ENCODE data around the gene ASH1L.
"Not testable (repeated sequence)": the region's sequence is repeated elsewhere in the genome, so short reads cannot be mapped to it uniquely, and the experiment has no call there.

Gene ASH1L

DNA sequence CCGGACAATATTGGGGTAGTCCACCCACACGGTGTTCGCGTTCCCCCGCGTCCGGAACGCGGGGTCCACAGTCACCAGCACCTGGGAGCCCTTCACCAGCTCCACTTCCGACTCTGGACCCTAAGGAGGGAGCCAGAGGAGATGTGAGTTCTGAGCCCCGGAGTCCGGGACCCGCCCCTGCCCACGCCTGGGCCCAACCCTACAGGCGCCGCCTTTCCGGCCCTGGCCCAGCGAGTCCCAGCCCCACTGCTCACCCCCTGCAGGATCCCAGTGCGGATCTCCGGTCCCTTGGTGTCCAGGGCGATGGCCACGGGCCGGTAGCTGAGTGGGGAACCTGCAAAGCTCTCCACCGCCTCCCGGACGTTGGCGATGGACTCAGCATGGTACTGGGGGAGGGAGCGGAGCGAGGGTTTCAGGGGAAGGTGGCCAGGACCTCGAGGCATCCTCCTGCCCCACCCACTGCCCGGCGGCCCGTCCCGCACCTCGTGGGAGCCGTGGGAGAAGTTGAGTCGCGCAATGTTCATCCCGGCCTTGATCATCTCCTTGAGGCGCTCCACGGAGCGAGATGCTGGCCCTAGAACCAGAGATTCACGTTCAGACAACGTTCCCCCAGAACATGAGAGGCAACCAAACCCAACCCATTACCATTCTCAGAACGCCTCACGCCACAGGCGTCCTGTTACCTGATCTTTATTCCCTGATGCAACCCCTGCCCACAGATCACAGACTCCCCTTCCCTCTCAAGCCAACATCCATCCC, 267.2 kb downstream of the ASH1L start:
- TF ChIP-seq FOXA1 (IDR thresholded peaks at IDR 0.05) (no peak), FOXM1 (IDR thresholded peaks at IDR 0.05; ENCODE audit: borderline replicate concordance) (no peak), LEF1 (IDR thresholded peaks at IDR 0.05; ENCODE audit: borderline replicate concordance) (no peak), ELF4 (IDR thresholded peaks at IDR 0.05) (no peak), PKNOX1 (IDR thresholded peaks at IDR 0.05) (no peak), CTBP1 (IDR thresholded peaks at IDR 0.05; ENCODE audit: borderline replicate concordance) (no peak), SUZ12 (IDR thresholded peaks at IDR 0.05) (no peak), BHLHE40 (IDR thresholded peaks at IDR 0.05; ENCODE audit: borderline replicate concordance) (no peak), L3MBTL2 (conservative IDR thresholded peaks at IDR 0.05) (no peak), ARNT (IDR thresholded peaks at IDR 0.05) (no peak), SP1 (IDR thresholded peaks at IDR 0.05) (no peak), TARDBP (IDR thresholded peaks at IDR 0.05) (no peak), ZNF384 (IDR thresholded peaks at IDR 0.05) (no peak)
- ChIA-PET POLR2A (no interaction called here), CTCF (no interaction called here)
- DNase-seq (ENCODE audit: extremely low spot score): no peak

- POLR2A ChIA-PET: no interaction called here
- TF ChIP-seq SUZ12 (IDR thresholded peaks at IDR 0.05): no peak
- no peak for TF ChIP-seq FOXK2 (IDR thresholded peaks at IDR 0.05)
- TF ChIP-seq CTBP1 (IDR thresholded peaks at IDR 0.05; ENCODE audit: borderline replicate concordance): no peak
- TF ChIP-seq NFRKB (IDR thresholded peaks at IDR 0.05): no peak
- TF ChIP-seq PKNOX1 (IDR thresholded peaks at IDR 0.05): no peak
- no peak for TF ChIP-seq L3MBTL2 (conservative IDR thresholded peaks at IDR 0.05)
- no peak for TF ChIP-seq ZNF384 (IDR thresholded peaks at IDR 0.05)
- TF ChIP-seq TARDBP (IDR thresholded peaks at IDR 0.05): no peak
- no peak for TF ChIP-seq ARNT (IDR thresholded peaks at IDR 0.05)
- TF ChIP-seq BHLHE40 (IDR thresholded peaks at IDR 0.05; ENCODE audit: borderline replicate concordance): no peak
- TF ChIP-seq HDGF (IDR thresholded peaks at IDR 0.05; ENCODE audit: borderline replicate concordance): no peak
- TF ChIP-seq FOXM1 (IDR thresholded peaks at IDR 0.05; ENCODE audit: borderline replicate concordance): no peak
- TF ChIP-seq FOXA1 (IDR thresholded peaks at IDR 0.05): no peak
- TF ChIP-seq SP1 (IDR thresholded peaks at IDR 0.05): no peak
- TF ChIP-seq ELF4 (IDR thresholded peaks at IDR 0.05): no peak
- TF ChIP-seq LEF1 (IDR thresholded peaks at IDR 0.05; ENCODE audit: borderline replicate concordance): no peak
- CTCF ChIA-PET: no interaction called here
- no peak for DNase-seq (ENCODE audit: extremely low spot score)
Measured at GRCh38 chr1:155294520-155295182, 268.0 kb downstream of the ASH1L start.

GRCh38 chr1:155293086-155293749, 269.4 kb downstream of the ASH1L start:
- ChIA-PET POLR2A (interaction anchor here (1.0 to 3.3 kb wide), 5 partner anchors 15 to 67 kb away, joined by 3 to 12 read pairs (median 4); partner anchors contain the start of gene CLK2), CTCF (interaction anchor here (1.3 to 1.4 kb wide), 2 partner anchors 16 to 42 kb away, joined by 4 to 5 read pairs; partner anchors contain the start of gene HCN3)
- DNase-seq (ENCODE audit: extremely low spot score): no peak
- TF ChIP-seq FOXK2 (IDR thresholded peaks at IDR 0.05) (no peak), FOXA1 (IDR thresholded peaks at IDR 0.05) (no peak), BHLHE40 (IDR thresholded peaks at IDR 0.05; ENCODE audit: borderline replicate concordance) (no peak), ARNT (IDR thresholded peaks at IDR 0.05) (no peak), LEF1 (IDR thresholded peaks at IDR 0.05; ENCODE audit: borderline replicate concordance) (no peak), L3MBTL2 (conservative IDR thresholded peaks at IDR 0.05) (no peak), CTBP1 (IDR thresholded peaks at IDR 0.05; ENCODE audit: borderline replicate concordance) (no peak), PKNOX1 (IDR thresholded peaks at IDR 0.05) (no peak), HDGF (IDR thresholded peaks at IDR 0.05; ENCODE audit: borderline replicate concordance) (no peak), TARDBP (IDR thresholded peaks at IDR 0.05) (no peak), ZNF384 (IDR thresholded peaks at IDR 0.05) (no peak), FOXM1 (IDR thresholded peaks at IDR 0.05; ENCODE audit: borderline replicate concordance) (no peak), SP1 (IDR thresholded peaks at IDR 0.05) (no peak), NFRKB (IDR thresholded peaks at IDR 0.05) (no peak), SUZ12 (IDR thresholded peaks at IDR 0.05) (no peak), ELF4 (IDR thresholded peaks at IDR 0.05) (no peak)

DNA sequence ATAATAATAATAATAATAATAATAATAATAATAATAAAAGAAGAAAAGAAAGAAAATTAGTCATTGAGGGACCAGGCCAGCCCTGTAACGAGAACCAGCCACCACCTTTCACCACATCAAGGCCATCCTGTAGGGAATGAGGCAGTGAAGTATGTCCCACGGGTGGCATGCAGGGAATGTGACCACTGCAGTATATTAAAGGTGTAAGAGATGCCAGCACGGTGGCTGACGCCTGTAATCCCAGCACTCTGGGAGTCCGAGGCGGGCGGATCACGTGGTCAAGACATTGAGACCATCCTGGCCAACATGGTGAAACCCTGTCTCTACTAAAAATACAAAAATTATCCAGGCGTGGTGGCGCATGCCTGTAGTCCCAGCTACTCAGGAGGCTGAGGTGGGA, 271.6 kb downstream of the ASH1L start:
- DNase-seq (ENCODE audit: extremely low spot score); CTCF ChIA-PET: not testable (repeated sequence)
- POLR2A ChIA-PET: interaction anchor here (3.3 kb wide), 1 partner anchor 18 kb away, joined by 12 read pairs; the partner anchor contains the start of gene CLK2

GRCh38 chr1:155287987-155288543, 274.5 kb downstream of the ASH1L start:
- DNase-seq (ENCODE audit: extremely low spot score): no peak
- CTCF ChIA-PET: no interaction called here
- POLR2A ChIA-PET: interaction anchor here (0.7 to 2.3 kb wide), 2 partner anchors 11 to 20 kb away, joined by 4 to 7 read pairs; partner anchors contain the start of gene HCN3
- TF ChIP-seq FOXK2 (IDR thresholded peaks at IDR 0.05) (no peak), ARNT (IDR thresholded peaks at IDR 0.05) (no peak), CTBP1 (IDR thresholded peaks at IDR 0.05; ENCODE audit: borderline replicate concordance) (no peak), L3MBTL2 (conservative IDR thresholded peaks at IDR 0.05) (no peak), FOXA1 (IDR thresholded peaks at IDR 0.05) (no peak), LEF1 (IDR thresholded peaks at IDR 0.05; ENCODE audit: borderline replicate concordance) (no peak), TARDBP (IDR thresholded peaks at IDR 0.05) (no peak), FOXM1 (IDR thresholded peaks at IDR 0.05; ENCODE audit: borderline replicate concordance) (no peak), BHLHE40 (IDR thresholded peaks at IDR 0.05; ENCODE audit: borderline replicate concordance) (no peak), ELF4 (IDR thresholded peaks at IDR 0.05) (no peak), SP1 (IDR thresholded peaks at IDR 0.05) (no peak), NFRKB (IDR thresholded peaks at IDR 0.05) (no peak), SUZ12 (IDR thresholded peaks at IDR 0.05) (no peak), PKNOX1 (IDR thresholded peaks at IDR 0.05) (no peak), ZNF384 (IDR thresholded peaks at IDR 0.05) (no peak), HDGF (IDR thresholded peaks at IDR 0.05; ENCODE audit: borderline replicate concordance) (no peak)
